GM23248 (cell line): ENCODE measurements around the gene ERH. TPM values are rescaled to one million over a fixed set of nuclear protein-coding genes. Genes with fewer than 3 reads are reported as not detected.
A peak's percentile ranks its signal among the peaks of the same experiment; 100 is the strongest.

ENCODE experiments used
- DNase-seq: peaks from one replicate; pipeline ENCODE4 v3.0.0-alpha.2; 2015
- H2AFZ ChIP-seq: fragments of 200-600 bp; sonication (generic); 2 replicates; pipeline ENCODE4 v1.6.1; 2016; ENCODE audit warnings: antibody characterized with exemption
- H3F3A ChIP-seq: fragments of 200-600 bp; sonication (generic); 2 replicates; pipeline ENCODE4 v1.6.1; 2016; ENCODE audit warnings: mild to moderate bottlenecking, antibody characterized with exemption, mixed run types; ENCODE audit not compliant: insufficient read depth
- H3K27ac ChIP-seq: fragments of 200-600 bp; sonication (generic); 2 replicates; pipeline ENCODE4 v1.5.1; 2016; ENCODE audit warnings: mild to moderate bottlenecking
- H3K27me3 ChIP-seq: fragments of 200-600 bp; sonication (generic); replicated peaks from 2 replicates; pipeline ENCODE4 v1.6.1; 2016; ENCODE audit warnings: mild to moderate bottlenecking; ENCODE audit not compliant: insufficient read depth
- H3K36me3 ChIP-seq: fragments of 200-600 bp; sonication (generic); 2 replicates; pipeline ENCODE4 v1.6.1; 2016; ENCODE audit warnings: low read depth, mild to moderate bottlenecking
- H3K4me1 ChIP-seq: fragments of 200-600 bp; sonication (generic); 2 replicates; pipeline ENCODE4 v1.6.1; 2016; ENCODE audit warnings: mild to moderate bottlenecking; ENCODE audit not compliant: insufficient read depth
- H3K4me2 ChIP-seq: fragments of 200-600 bp; sonication (generic); one replicate; pipeline ENCODE4 v1.6.1; 2016; ENCODE audit warnings: mild to moderate bottlenecking; ENCODE audit not compliant: unreplicated experiment
- H3K4me3 ChIP-seq: fragments of 200-600 bp; sonication (generic); 2 replicates; pipeline ENCODE4 v1.5.1; 2016; ENCODE audit warnings: mild to moderate bottlenecking
- H3K79me2 ChIP-seq: fragments of 200-600 bp; sonication (generic); 2 replicates; pipeline ENCODE4 v1.6.1; 2016; ENCODE audit warnings: mild to moderate bottlenecking; ENCODE audit not compliant: insufficient read depth
- H3K9ac ChIP-seq: fragments of 200-600 bp; sonication (generic); 2 replicates; pipeline ENCODE4 v1.6.1; 2016; ENCODE audit warnings: mild to moderate bottlenecking
- H3K9me2 ChIP-seq: fragments of 200-600 bp; sonication (generic); 2 replicates; pipeline ENCODE4 v1.6.1; 2016; ENCODE audit warnings: mixed run types, mild to moderate bottlenecking, moderate library complexity; ENCODE audit not compliant: insufficient read depth
- H3K9me3 ChIP-seq: fragments of 200-600 bp; sonication (generic); one replicate; pipeline ENCODE4 v1.6.1; 2017; ENCODE audit warnings: low read depth
- H4K20me1 ChIP-seq: fragments of 200-600 bp; sonication (generic); 2 replicates; pipeline ENCODE4 v1.6.0; 2016; ENCODE audit not compliant: insufficient read depth
- EZH2 ChIP-seq: fragments of 200-600 bp; sonication (generic); IDR thresholded peaks from 2 replicates; pipeline ENCODE4 v1.6.1; 2018; ENCODE audit warnings: antibody characterized with exemption, mild to moderate bottlenecking; ENCODE audit not compliant: insufficient read depth, poor library complexity, severe bottlenecking
- EZH2phosphoT487 ChIP-seq: fragments of 200-600 bp; sonication (generic); IDR thresholded peaks from 2 replicates; pipeline ENCODE4 v1.6.1; 2018; ENCODE audit warnings: antibody characterized with exemption, moderate library complexity, mild to moderate bottlenecking, low read depth; ENCODE audit not compliant: insufficient read depth
- WGBS, 2 experiments: methylation state at CpG; one replicate each; pipeline ENCODE4 v1.1.6; 2015 to 2017; ENCODE audit warnings: low lambda C conversion rate in 2 of 2, low coverage in 1 of 2; ENCODE audit errors: missing lambda C conversion rate in 2 of 2; 5-methylcytosine and 5-hydroxymethylcytosine counted together
- in situ Hi-C: fragments of 300-500 bp; cut with MboI; formaldehyde crosslinking; loops from 2 replicates; pipeline ENCODE4 v1.15.0; 2020
- polyA plus RNA-seq: library from polyadenylated mRNA; unstranded; fragments of >200 nt; fragmentation: Nextera tagmentation; extraction: Ambion mirVana; gene quantifications from 2 replicates; pipeline ENCODE4 v1.2.1, GENCODE V29; 2016
- total RNA-seq: library from RNA; depleted of rRNA; stranded (reverse); fragments of >200 nt; shearing (Covaris generic); gene quantifications from 2 replicates; pipeline ENCODE4 v1.2.3, GENCODE V29; 2014; rRNA removed

The ERH gene
- total RNA-seq, result 70.4 and 132 TPM in 2 replicates
- 109 and 136 TPM in 2 replicates for polyA plus RNA-seq

- peak within 1 kb of the TSS; percentile 82 for H2AFZ ChIP-seq
- H3F3A ChIP-seq, result no peaks in the 10 kb centered on the region
- H3K4me3 ChIP-seq, result peak within 1 kb of the TSS; percentile 95
- H3K9me2 ChIP-seq, result no peaks in the 10 kb centered on the region
- H3K36me3 ChIP-seq, result peaks cover 23% of the 10 kb centered on the region; the same call in 1 of the 2 replicates
- no peaks in the 10 kb centered on the region for H3K9me3 ChIP-seq
- H3K9ac ChIP-seq, result peak within 1 kb of the TSS; percentile 99
- in situ Hi-C loops, result no loop called here
- peak within 1 kb of the TSS; percentile 87 for H3K27ac ChIP-seq
- whole genome bisulfite sequencing, 2 experiments, result 1% methylated on average over 39 to 50 of the region's 53 CpGs
- no peaks in the 10 kb centered on the region for H3K27me3 ChIP-seq
- peak within 1 kb of the TSS; percentile 98 for H3K4me2 ChIP-seq
- TF ChIP-seq EZH2 (no peak), EZH2phosphoT487 (no peak)
- H4K20me1 ChIP-seq, result no peaks in the 10 kb centered on the region; the same call in 1 of the 2 replicates
- peaks cover 95% of the 10 kb centered on the region for H3K79me2 ChIP-seq
- DNase-seq, result peak; percentile 99
- H3K4me1 ChIP-seq, result peaks cover 44% of the 10 kb centered on the region
Measured at GRCh38 chr14:69398053-69398817, at the start of gene ERH, which contains the start of gene SLC39A9. ERH (minus strand) TSS chr14:69398299; CDS start chr14:69398233, 66 bp downstream. SLC39A9 (plus strand) TSS chr14:69398692; CDS start chr14:69399370, 678 bp downstream.

GRCh38 chr14:69443296-69443805, 45.3 kb upstream of the ERH start:
- 97 to 100% methylated on average over 5 of the region's 5 CpGs for WGBS, 2 experiments
- no peaks in the 10 kb centered on the region for H4K20me1 ChIP-seq

GRCh38 chr14:69441948-69442347, 43.8 kb upstream of the ERH start:
- Histone ChIP-seq H3K27me3 (no peaks in the 10 kb centered on the region), H3K9me2 (no peaks in the 10 kb centered on the region), H3K4me2 (no peak overlapping the region), H3K9me3 (no peaks in the 10 kb centered on the region), H3K4me1 (0 out of 2 replicates have a peak, but pooled peaks cover 5% of the 10 kb centered on the region), H2AFZ (no peak overlapping the region), H3K27ac (no peak overlapping the region), H3F3A (no peaks in the 10 kb centered on the region), H3K9ac (no peak overlapping the region), H3K4me3 (no peak overlapping the region), H3K36me3 (no peaks in the 10 kb centered on the region), H3K79me2 (peaks cover 83% of the 10 kb centered on the region), H4K20me1 (no peaks in the 10 kb centered on the region)
- WGBS, 2 experiments, result 81 to 84% methylated on average over 5 of the region's 5 CpGs
- TF ChIP-seq EZH2 (no peak), EZH2phosphoT487 (no peak)
- no peak for DNase-seq
- in situ Hi-C loops, result no loop called here

More at GRCh38 chr14:69443296-69443805, 45.3 kb upstream of the ERH start:
- H2AFZ ChIP-seq, result no peak overlapping the region
- no peak for TF ChIP-seq EZH2
- TF ChIP-seq EZH2phosphoT487, result no peak
- peaks cover 72% of the 10 kb centered on the region for H3K79me2 ChIP-seq
- no peaks in the 10 kb centered on the region for H3K27me3 ChIP-seq
- 0 out of 2 replicates have a peak, but pooled peaks cover 5% of the 10 kb centered on the region for H3K4me1 ChIP-seq
- no peak overlapping the region for H3K27ac ChIP-seq
- in situ Hi-C loops, result no loop called here
- no peaks in the 10 kb centered on the region for H3K9me3 ChIP-seq
- no peaks in the 10 kb centered on the region for H3K9me2 ChIP-seq
- H3K36me3 ChIP-seq, result no peaks in the 10 kb centered on the region
- DNase-seq, result peak; percentile 5
- no peaks in the 10 kb centered on the region for H3F3A ChIP-seq
- H3K9ac ChIP-seq, result no peak overlapping the region
- no peak overlapping the region for H3K4me2 ChIP-seq
- H3K4me3 ChIP-seq, result no peak overlapping the region

- no peaks in the 10 kb centered on the region for H3K36me3 ChIP-seq
- WGBS, 2 experiments, result 96 to 99% methylated on average over 12 of the region's 12 CpGs
- no peak overlapping the region for H3K27ac ChIP-seq
- in situ Hi-C loops, result no loop called here
- no peaks in the 10 kb centered on the region for H3F3A ChIP-seq
- TF ChIP-seq EZH2 (no peak), EZH2phosphoT487 (no peak)
- H4K20me1 ChIP-seq, result 0 out of 2 replicates have a peak, but pooled peaks cover 7% of the 10 kb centered on the region
- H3K9me3 ChIP-seq, result no peaks in the 10 kb centered on the region
- 0 out of 2 replicates have a peak, but pooled peaks cover 5% of the 10 kb centered on the region for H3K4me1 ChIP-seq
- no peak overlapping the region for H3K4me3 ChIP-seq
- DNase-seq, result no peak
- H3K9ac ChIP-seq, result no peak overlapping the region
- H2AFZ ChIP-seq, result no peak overlapping the region
- no peaks in the 10 kb centered on the region for H3K9me2 ChIP-seq
- no peaks in the 10 kb centered on the region for H3K27me3 ChIP-seq
- peaks cover 97% of the 10 kb centered on the region for H3K79me2 ChIP-seq
- no peak overlapping the region for H3K4me2 ChIP-seq
Measured at GRCh38 chr14:69439521-69440270, 41.6 kb upstream of the ERH start.
